MCF 10A (cell line): ENCODE results near the gene COX10. TPM values are rescaled to one million over a fixed set of nuclear protein-coding genes. Genes with fewer than 3 reads are reported as not detected.
A peak's percentile ranks its signal among the peaks of the same experiment; 100 is the strongest.

ENCODE experiments used
- BruUV-seq: library from RNA; stranded (reverse); fragments of 400-500 nt; replicated peaks from 2 replicates; lab custom pipeline; 2021; lab: Mats Ljungman, UMichigan
- CTCF ChIA-PET: fragments of 300-600 bp; sonication (Branson Sonifier 250); formaldehyde crosslinking; extraction: SDS; loops from one replicate; lab custom pipeline; 2021; ENCODE audit warnings: antibody characterized with exemption, inconsistent platforms; lab: Yijun Ruan, JAX
- POLR2A ChIA-PET: fragments of 300-600, 350-650 bp; sonication (Branson Sonifier 250); formaldehyde crosslinking; extraction: SDS; loops from one replicate; lab custom pipeline; 2020; ENCODE audit warnings: antibody characterized with exemption, inconsistent platforms; lab: Yijun Ruan, JAX
- DNase-seq: peaks from one replicate; pipeline ENCODE4 v3.0.0-alpha.2; 2018; ENCODE audit not compliant: unreplicated experiment
- H3K27ac Mint-ChIP-seq: one replicate; pipeline ENCODE4 v1.8.0; 2022; ENCODE audit warnings: mild to moderate bottlenecking, low read depth, mixed read lengths; ENCODE audit not compliant: unreplicated experiment
- H3K27me3 Mint-ChIP-seq: one replicate; pipeline ENCODE4 v1.8.0; 2022; ENCODE audit warnings: mixed read lengths; ENCODE audit not compliant: insufficient read depth, unreplicated experiment
- H3K36me3 Mint-ChIP-seq: one replicate; pipeline ENCODE4 v1.8.0; 2022; ENCODE audit warnings: mild to moderate bottlenecking, moderate library complexity, mixed read lengths; ENCODE audit not compliant: insufficient read depth, unreplicated experiment
- H3K4me1 Mint-ChIP-seq: one replicate; pipeline ENCODE4 v1.8.0; 2022; ENCODE audit warnings: mixed read lengths; ENCODE audit not compliant: insufficient read depth, unreplicated experiment
- H3K4me3 Mint-ChIP-seq: one replicate; pipeline ENCODE4 v1.8.0; 2022; ENCODE audit warnings: mild to moderate bottlenecking, moderate library complexity, mixed read lengths; ENCODE audit not compliant: unreplicated experiment
- H3K9me3 Mint-ChIP-seq: one replicate; pipeline ENCODE4 v1.8.0; 2022; ENCODE audit warnings: mixed read lengths; ENCODE audit not compliant: unreplicated experiment
- CTCF ChIP-seq: fragments of 200-600 bp; IDR thresholded peaks from one replicate; pipeline ENCODE4 v1.8.0; 2022; ENCODE audit warnings: antibody characterized with exemption, mild to moderate bottlenecking; ENCODE audit not compliant: unreplicated experiment
- intact Hi-C: fragments of 100-400 bp; cut with micrococcal nuclease; formaldehyde crosslinking; loops from 2 replicates; pipeline ENCODE4 v1.14.1; 2022
- total RNA-seq: library from RNA; stranded (reverse); gene quantifications from 2 replicates; pipeline ENCODE4 v1.2.3, GENCODE V29; 2022

COX10 gene
- total RNA-seq, 1 experiment from 2014 or later = 21.0 TPM

GRCh38 chr17:14201988-14202380 lies 132.7 kb downstream of the COX10 start:
- peaks cover 28% of the 10 kb centered on the region for H3K4me1 Mint-ChIP-seq
- ChIA-PET CTCF (no interaction called here), POLR2A (no interaction called here)
- no peaks in the 10 kb centered on the region for H3K27me3 Mint-ChIP-seq
- intact Hi-C loops = loop anchor here (10.0 kb wide), 1 partner anchor 137 kb away; the partner anchor contains the start of gene COX10
- no peak for DNase-seq
- H3K9me3 Mint-ChIP-seq = no peaks in the 10 kb centered on the region
- no peak overlapping the region for H3K4me3 Mint-ChIP-seq
- H3K36me3 Mint-ChIP-seq = peaks cover 23% of the 10 kb centered on the region
- no peak for TF ChIP-seq CTCF
- BruUV-seq = no TSS peak
- peak overlapping the region; percentile 40 for H3K27ac Mint-ChIP-seq

DNA sequence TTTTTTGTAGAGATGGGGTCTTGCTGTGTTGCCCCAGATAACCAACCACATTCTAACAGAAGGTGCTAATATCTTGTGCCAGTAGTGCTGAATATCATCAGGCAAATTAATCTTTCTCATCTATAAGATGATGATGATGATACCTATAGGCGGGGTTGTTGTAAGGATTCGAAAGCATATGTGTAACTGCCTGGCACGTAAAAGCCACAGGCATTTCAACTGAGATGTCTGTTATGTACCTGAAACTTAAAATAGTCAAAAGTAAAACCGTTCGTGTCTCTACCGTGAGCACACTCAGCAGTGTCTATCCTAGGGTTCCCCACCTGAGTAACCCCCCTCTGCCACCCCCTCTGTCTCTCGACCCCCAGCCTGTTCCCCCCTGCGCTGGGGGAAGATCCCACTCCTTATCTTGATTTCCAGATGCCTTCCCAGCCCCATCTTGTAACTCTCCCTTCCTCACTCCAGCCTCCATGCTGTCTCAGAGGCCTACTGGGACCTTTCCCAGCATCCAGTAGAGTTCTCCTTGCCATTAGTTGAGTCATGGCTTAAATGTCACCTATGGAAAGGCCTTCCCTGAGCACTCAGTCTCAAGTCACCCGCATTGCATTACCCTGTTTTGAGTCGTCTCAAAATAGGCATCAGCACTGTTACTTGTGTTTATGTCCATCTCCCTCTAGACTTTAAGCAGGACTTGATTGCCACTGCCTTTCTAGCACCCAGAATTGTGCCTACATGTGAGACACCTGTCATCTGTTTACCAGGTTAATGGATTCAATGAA lies 133.3 kb downstream of the COX10 start:
- no peak overlapping the region for H3K27ac Mint-ChIP-seq
- no TSS peak for BruUV-seq
- POLR2A ChIA-PET = no interaction called here
- DNase-seq = no peak
- H3K36me3 Mint-ChIP-seq = peaks cover 29% of the 10 kb centered on the region
- H3K4me1 Mint-ChIP-seq = peaks cover 33% of the 10 kb centered on the region
- H3K4me3 Mint-ChIP-seq = no peak overlapping the region
- no peaks in the 10 kb centered on the region for H3K9me3 Mint-ChIP-seq
- CTCF ChIA-PET = interaction anchor here (0.6 to 1.3 kb wide), 4 partner anchors 33 to 1198 kb away, joined by 3 to 6 read pairs (median 4); partner anchors contain the start of gene HS3ST3B1
- TF ChIP-seq CTCF = no peak
- intact Hi-C loops = loop anchor here (10.0 kb wide), 1 partner anchor 138 kb away; the partner anchor contains the start of gene COX10
- no peaks in the 10 kb centered on the region for H3K27me3 Mint-ChIP-seq

DNA sequence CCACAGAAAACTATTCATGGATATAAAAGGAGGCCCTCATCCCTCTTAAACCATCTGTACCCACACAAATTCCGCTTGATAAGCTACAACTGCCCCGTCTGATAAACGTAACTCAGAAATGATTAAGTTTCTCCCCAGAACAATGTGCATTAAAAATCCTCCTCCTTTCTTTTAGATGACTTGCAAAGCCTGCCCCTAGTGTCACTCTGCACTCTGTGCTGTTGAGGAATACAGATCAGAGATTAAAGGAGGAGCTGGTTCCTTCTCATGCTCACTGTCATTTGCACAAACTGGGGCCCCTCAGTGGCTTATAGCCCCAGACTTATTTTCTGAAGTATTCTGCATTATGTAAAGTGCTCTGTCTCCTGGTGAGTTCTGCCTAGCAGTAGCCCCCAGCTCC lies 134.1 kb downstream of the COX10 start:
- intact Hi-C loops = loop anchor here (10.0 kb wide), 1 partner anchor 139 kb away; the partner anchor contains the start of gene COX10
- H3K27ac Mint-ChIP-seq = no peak overlapping the region
- BruUV-seq = no TSS peak
- DNase-seq = no peak
- peaks cover 34% of the 10 kb centered on the region for H3K4me1 Mint-ChIP-seq
- no peaks in the 10 kb centered on the region for H3K9me3 Mint-ChIP-seq
- ChIA-PET CTCF (interaction anchor here (0.6 to 1.3 kb wide), 5 partner anchors 33 to 1199 kb away, joined by 3 to 6 read pairs (median 3); partner anchors contain the start of gene HS3ST3B1), POLR2A (no interaction called here)
- H3K4me3 Mint-ChIP-seq = no peak overlapping the region
- H3K27me3 Mint-ChIP-seq = no peaks in the 10 kb centered on the region
- peaks cover 32% of the 10 kb centered on the region for H3K36me3 Mint-ChIP-seq
- TF ChIP-seq CTCF = no peak

DNA sequence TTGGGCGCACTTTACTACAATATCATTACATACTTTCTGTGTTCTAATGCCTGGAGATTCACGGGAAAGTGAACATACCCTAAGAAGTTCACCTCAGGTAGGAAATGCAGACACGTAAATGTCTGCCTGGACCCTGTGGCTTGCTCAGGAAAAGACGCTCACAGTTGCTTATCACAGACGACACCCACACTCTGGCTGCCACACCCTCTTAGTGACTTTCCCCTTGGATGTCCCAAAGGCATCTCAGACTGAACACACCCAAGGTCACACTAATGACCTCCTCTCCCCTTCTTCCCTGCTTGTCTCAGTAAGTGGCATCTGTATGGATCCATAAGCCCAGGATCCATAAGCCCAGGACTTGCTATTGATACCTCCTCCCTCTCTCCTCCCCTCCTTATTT lies 134.8 kb downstream of the COX10 start:
- H3K27me3 Mint-ChIP-seq = no peaks in the 10 kb centered on the region

More for the DNA sequence above, 134.8 kb downstream of the COX10 start:
- no peak overlapping the region for H3K4me3 Mint-ChIP-seq
- no TSS peak for BruUV-seq
- CTCF ChIA-PET = interaction anchor here (1.1 kb wide), 1 partner anchor 606 kb away, joined by 6 read pairs; no protein-coding TSS in a partner anchor
- peaks cover 26% of the 10 kb centered on the region for H3K36me3 Mint-ChIP-seq
- DNase-seq = no peak
- no peaks in the 10 kb centered on the region for H3K9me3 Mint-ChIP-seq
- no peak for TF ChIP-seq CTCF
- POLR2A ChIA-PET = no interaction called here
- H3K27ac Mint-ChIP-seq = no peak overlapping the region
- H3K4me1 Mint-ChIP-seq = peaks cover 34% of the 10 kb centered on the region
- intact Hi-C loops = loop anchor here (10.0 kb wide), 1 partner anchor 139 kb away; the partner anchor contains the start of gene COX10
